Spleen (tissue), 7 donors: ENCODE results near the gene WSCD2.

Source experiments
- POLR2AphosphoS5 ChIP-seq, 3 donors: sonication (generic); formaldehyde crosslinking; IDR thresholded peaks; one replicate each; pipeline ENCODE4 v1.5.1; 2017; ENCODE audit warnings: antibody characterized with exemption in 3 of 3
- TF ChIP-seq, protein P1 (sequence below), 11 experiments: fragments of 200-600 bp in 7 of 11; fragments of 450-650 bp in 4 of 11; sonication (generic) in 4 of 11; IDR thresholded peaks in 8 of 11; conservative IDR thresholded peaks in 3 of 11; 1 replicate in 7 of 11; 2 replicates in 4 of 11; pipeline versions ENCODE4 v1.4.0 to v1.8.0; 2016 to 2021; ENCODE audit warnings: antibody characterized with exemption in 11 of 11, inconsistent platforms in 4 of 11, mild to moderate bottlenecking in 1 of 11
- donor health status: DM: no; HTN: no; CAD: no; lungs with moderate emphysema.
- donor health status: DM: no; HTN: no; CAD: no.
- donor health status: DM: no; HTN: no; CAD: no.

DNA sequence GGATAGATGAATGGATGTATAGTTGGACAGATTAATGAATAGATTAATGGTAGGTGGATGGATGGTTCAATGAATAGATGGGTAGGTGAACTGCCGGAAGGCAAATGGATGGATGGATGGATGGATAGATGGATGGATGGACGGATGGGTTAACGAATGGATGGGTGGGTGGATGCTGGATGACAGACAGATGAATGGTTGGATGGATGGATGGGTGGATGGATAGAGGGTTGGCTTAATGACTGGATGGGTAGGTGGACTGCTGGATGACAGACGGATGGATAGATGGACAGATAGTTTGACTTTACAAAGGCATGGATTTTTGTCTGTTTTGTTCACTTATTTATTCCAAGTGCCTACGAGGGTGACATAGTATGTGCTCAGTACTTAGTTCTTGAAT is 64.4 kb downstream of the WSCD2 start:
- TF ChIP-seq, protein P1, sequence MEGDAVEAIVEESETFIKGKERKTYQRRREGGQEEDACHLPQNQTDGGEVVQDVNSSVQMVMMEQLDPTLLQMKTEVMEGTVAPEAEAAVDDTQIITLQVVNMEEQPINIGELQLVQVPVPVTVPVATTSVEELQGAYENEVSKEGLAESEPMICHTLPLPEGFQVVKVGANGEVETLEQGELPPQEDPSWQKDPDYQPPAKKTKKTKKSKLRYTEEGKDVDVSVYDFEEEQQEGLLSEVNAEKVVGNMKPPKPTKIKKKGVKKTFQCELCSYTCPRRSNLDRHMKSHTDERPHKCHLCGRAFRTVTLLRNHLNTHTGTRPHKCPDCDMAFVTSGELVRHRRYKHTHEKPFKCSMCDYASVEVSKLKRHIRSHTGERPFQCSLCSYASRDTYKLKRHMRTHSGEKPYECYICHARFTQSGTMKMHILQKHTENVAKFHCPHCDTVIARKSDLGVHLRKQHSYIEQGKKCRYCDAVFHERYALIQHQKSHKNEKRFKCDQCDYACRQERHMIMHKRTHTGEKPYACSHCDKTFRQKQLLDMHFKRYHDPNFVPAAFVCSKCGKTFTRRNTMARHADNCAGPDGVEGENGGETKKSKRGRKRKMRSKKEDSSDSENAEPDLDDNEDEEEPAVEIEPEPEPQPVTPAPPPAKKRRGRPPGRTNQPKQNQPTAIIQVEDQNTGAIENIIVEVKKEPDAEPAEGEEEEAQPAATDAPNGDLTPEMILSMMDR (IDR thresholded peaks at IDR 0.05 in 8 of 11, conservative IDR thresholded peaks at IDR 0.05 in 3 of 11), result no peak
- no peak for TF ChIP-seq POLR2AphosphoS5 (IDR thresholded peaks at IDR 0.05)
